Retinal pigment epithelial cell (primary cell): ENCODE measurements around the gene TMEM250.

Experiments used
- DNase-seq: peaks from one replicate; pipeline ENCODE4 v3.0.0-alpha.2; 2010; ENCODE audit warnings: low read depth
- H3K4me3 ChIP-seq: 2 replicates; pipeline ENCODE4 v1.5.1; 2011; ENCODE audit warnings: mild to moderate bottlenecking, low read length, control low read depth, moderate library complexity
- TF ChIP-seq, protein P1 (sequence below): conservative IDR thresholded peaks from 2 replicates; pipeline ENCODE4 v1.5.1; 2011; ENCODE audit warnings: low read depth, low read length, control low read depth, inconsistent platforms

The TMEM250 gene

DNA sequence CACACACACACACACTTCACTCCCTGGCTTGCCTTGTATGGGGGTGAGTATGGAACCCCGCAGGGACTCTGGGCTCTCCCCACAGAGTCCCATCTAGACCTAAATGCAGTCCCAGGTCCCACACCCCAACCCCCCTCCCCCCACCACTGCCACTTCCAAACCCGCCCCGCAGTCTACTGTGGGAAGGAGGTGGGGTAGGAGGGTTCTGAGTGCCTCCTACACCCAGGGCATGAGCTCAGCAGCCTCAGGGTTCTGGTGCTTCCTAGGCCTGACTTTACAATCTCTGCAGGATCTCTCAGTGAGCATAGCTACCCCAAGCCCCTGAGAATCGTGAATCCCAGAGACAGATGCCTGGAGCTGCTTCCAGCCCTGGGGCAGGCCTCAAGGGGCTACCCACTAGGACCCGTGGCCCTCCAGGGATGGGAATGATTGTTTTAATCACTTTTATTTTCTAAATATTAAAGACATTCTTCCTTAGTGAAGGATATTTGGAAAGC, 22.1 kb downstream of the TMEM250 start:
- TF ChIP-seq, protein P1, sequence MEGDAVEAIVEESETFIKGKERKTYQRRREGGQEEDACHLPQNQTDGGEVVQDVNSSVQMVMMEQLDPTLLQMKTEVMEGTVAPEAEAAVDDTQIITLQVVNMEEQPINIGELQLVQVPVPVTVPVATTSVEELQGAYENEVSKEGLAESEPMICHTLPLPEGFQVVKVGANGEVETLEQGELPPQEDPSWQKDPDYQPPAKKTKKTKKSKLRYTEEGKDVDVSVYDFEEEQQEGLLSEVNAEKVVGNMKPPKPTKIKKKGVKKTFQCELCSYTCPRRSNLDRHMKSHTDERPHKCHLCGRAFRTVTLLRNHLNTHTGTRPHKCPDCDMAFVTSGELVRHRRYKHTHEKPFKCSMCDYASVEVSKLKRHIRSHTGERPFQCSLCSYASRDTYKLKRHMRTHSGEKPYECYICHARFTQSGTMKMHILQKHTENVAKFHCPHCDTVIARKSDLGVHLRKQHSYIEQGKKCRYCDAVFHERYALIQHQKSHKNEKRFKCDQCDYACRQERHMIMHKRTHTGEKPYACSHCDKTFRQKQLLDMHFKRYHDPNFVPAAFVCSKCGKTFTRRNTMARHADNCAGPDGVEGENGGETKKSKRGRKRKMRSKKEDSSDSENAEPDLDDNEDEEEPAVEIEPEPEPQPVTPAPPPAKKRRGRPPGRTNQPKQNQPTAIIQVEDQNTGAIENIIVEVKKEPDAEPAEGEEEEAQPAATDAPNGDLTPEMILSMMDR: no peak
- no peak overlapping the region for H3K4me3 ChIP-seq
- DNase-seq: no peak

DNA sequence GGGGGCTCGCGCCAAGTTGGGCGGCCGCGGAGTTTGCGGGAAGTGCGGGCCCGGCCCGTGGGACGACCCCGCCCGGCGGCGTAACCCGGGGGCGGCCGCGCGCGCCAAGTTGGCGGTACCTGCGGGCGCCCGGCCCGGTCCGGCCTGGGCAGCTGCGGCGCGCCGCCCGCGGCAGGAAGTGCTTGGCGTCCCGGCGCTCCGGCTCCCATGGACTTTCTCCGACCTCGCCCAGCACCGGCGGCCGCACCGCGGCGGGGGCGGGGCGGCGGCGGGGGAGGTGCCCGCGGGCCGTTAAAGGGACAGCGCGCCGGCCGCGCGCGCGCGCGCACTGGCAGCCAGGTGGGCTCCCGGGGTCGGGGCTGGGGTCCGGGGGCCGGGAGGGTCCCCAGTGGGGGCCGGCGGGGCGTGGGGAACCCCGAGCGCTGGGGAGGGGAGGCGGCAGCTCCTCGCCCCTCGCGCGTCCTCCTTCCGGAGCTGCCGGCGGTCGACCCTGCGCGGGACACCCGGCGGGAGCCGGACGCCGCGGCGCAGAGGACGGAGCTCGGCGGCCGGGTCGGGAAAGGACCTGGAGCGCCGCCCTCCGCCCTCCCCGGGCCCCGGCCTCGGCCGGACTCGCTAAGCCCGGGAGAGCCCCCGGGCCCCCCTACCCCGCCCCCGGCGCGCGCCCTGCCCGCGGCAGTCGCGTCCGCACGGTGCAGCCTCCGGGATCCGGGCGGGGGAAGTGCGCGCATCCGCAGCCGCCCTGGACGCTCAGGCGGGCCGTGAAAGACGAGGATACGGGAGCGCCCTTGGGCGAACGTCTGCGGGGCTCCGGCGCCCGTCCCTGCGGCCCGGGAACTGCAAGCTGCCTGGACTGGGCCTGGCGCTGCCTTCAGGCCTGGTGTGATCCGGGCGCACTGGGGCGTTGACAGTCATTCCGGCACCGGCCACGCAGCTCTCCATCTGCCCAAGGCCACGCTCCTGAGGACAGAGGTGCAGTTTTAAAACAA, 23.3 kb downstream of the TMEM250 start, which contains the start of gene NACC2:
Gene NACC2, minus strand, starts transcription at position 220 of the 989 bp plus-strand sequence. CDS start 44,768 bp downstream, outside the sequence.
- TF ChIP-seq, protein P1: no peak
- peak within 1 kb of the TSS; percentile 67 for H3K4me3 ChIP-seq
- no peak for DNase-seq

DNA sequence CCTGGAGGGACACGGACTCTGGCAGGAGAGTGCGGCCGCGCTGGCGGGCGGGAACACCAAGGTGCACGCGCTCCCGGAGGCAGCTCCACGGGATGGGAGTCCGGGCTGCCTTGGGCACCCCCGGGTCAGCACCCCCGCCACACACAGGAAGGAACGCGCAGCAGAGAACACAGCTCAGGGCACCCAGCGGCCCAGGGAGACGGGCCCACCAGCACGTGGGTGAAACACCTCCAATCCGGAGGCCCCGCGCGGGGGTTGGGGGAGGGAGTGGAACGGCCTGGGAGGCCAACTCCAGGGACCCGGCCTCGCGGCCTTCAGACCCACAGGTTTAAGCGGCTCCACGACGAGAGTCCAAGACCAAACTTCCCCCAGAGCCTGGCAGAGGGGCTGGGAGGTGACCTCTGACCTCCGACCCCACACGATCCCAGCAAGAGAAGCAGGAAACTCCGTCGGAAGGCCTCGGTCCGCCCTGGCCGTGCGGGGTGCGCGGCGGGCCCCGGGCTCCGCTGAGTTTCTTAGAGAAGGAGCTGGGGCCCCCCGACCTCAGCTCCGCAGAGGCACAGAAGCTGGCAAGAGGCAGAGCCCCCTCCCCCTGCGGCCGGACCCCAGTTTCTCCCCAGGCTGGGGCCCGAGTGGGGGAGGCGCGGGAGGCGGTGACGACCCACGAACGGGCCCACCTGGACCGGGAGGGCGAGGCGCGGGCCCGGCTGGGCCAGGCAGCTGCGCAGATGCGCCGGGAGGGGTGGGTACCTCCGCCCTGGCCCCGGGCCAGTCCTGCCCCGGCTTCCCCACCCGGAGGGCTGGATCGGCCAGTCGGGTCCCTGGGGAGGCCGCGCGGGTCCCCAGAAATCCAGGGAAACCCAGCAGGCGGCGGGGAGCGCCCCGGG, 24.4 kb downstream of the TMEM250 start:
- peak overlapping the region; percentile 67 for H3K4me3 ChIP-seq
- DNase-seq: no peak
- TF ChIP-seq, protein P1: no peak

DNA sequence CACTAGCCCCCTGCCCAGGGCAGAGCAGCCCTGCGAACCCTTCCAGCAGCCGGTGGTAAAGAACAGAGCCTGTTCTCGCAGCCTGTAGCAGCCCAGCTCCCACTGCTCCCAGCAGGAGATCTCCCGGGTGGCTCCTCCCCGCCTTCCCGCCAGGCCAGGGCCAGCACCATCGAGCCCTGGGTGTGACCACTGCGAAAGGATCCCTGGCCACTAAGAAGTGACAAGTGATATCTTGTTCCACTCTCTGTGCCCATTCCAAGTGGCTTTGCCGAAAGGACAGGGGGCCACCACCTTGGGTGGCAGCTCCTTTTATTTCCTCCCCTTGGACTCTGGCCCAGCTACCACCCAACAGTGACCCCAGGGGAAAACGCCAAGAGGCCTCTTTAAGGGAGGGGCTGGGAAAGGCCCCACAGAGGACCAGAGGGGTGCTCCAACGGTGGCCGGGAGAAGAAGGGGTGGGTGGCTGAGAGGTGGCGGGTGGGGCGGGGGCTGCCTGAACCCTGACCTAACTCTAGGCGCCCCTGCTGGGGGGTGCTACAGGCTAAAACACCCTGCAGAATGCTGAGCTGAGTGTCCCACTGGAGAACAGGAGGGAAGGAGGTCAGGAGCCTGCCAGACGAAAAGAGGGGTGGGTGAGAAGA, 25.2 kb downstream of the TMEM250 start:
- TF ChIP-seq, protein P1: no peak
- DNase-seq: no peak
- H3K4me3 ChIP-seq: peak overlapping the region; percentile 67

DNA sequence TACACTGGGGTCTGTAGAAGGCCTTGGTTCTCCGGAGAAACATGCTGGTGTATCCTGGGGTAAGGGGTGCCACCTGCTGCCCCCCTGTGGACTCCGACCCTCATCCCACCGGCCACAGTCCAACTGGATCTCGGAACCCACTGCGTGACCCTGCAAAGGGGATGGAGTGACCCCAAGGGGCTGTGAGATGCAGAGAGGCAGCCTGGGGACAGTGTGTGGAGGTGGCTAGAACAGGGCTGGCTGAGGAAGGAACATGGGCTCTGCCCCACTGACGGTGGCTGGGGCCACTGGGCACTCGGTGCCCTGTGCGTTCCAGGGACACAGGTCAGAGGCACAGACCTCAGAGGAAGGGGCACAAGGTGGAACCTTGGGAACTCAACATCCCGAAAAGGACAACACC, 25.9 kb downstream of the TMEM250 start:
- TF ChIP-seq, protein P1: no peak
- DNase-seq: no peak
- H3K4me3 ChIP-seq: no peak overlapping the region

DNA sequence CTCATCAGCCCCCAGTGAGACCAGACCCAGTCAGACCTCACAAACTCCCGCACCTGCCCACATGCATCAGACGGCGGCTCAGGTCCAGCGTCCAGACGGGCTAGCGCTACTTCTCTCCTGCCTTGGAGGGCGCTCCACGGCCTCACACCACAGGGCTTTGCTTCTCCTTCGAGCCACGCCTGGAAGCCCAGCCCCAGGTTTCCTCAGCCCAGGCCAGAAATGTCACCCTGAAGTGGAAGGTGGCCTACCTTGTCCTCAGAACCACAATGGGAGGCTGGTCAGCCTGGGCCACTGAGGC, 26.4 kb downstream of the TMEM250 start:
- no peak overlapping the region for H3K4me3 ChIP-seq
- TF ChIP-seq, protein P1: no peak
- no peak for DNase-seq
